Muscle of back (tissue), 11 donors: Measurements from ENCODE around the gene ZMYND11. TPM values are rescaled to one million over a fixed set of nuclear protein-coding genes. Genes with fewer than 3 reads are reported as not detected.
"Not testable (repeated sequence)": the region's sequence is repeated elsewhere in the genome, so short reads cannot be mapped to it uniquely, and the experiment has no call there.

Experiments used
- DNase-seq, 3 donors: peaks; one replicate each; pipeline versions ENCODE4 v3.0.0 to v3.0.0-alpha.2; 2013
- polyA plus RNA-seq, 10 donors: library from polyadenylated mRNA; unstranded; fragments of 120-200 nt; gene quantifications; one replicate each; pipeline ENCODE4 v1.2.1, GENCODE V29; 2013; ENCODE audit not compliant: insufficient read length in 10 of 10

The ZMYND11 gene
- polyA plus RNA-seq, 10 donors: 51.5 to 76.9 (median 64.1) TPM

DNA sequence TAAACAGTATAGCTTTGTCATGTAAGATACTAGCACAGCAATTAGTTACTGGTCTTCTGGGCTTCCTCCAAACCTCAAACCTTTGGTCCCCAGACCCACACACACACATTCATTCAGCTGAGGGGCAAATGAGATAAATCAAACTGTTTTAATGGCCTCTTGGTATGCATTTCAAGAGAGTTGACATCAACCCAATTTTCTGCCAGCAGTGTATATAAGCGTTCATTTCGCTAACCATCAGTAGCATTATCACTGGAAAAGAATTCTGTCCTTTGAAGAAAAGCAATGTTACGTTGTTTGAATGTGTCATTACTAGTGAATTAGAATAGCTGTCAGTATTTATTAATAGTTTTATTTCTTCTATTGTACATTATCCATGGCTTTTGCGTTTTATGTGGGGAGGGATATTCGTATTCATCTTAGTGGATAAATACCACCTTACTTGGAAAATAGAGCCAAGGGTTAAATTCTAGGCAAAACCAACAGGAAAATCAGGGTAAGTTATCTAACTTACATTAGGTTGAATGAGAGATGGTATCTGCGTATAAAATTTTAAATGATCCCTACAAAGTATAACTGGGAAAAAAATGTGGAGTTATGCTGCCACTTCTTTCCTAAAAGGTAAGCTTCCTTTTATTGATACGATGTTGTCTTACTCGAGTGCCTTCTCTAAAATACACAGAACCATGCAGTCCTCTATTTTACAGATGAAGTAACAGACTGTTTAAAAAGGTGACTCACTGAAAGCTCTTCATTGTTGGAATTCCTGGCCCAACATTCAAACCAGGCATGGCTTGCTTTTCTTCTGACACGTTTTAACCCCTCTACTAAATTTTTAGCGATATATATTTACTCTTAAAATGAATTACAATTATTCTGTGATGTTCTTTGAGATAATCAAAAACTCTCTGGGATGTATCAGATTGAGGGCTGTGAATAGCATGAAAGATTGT lies 2.0 kb upstream of the ZMYND11 start:
- peak in 1 of 3 donors; percentile 40 for DNase-seq

DNA sequence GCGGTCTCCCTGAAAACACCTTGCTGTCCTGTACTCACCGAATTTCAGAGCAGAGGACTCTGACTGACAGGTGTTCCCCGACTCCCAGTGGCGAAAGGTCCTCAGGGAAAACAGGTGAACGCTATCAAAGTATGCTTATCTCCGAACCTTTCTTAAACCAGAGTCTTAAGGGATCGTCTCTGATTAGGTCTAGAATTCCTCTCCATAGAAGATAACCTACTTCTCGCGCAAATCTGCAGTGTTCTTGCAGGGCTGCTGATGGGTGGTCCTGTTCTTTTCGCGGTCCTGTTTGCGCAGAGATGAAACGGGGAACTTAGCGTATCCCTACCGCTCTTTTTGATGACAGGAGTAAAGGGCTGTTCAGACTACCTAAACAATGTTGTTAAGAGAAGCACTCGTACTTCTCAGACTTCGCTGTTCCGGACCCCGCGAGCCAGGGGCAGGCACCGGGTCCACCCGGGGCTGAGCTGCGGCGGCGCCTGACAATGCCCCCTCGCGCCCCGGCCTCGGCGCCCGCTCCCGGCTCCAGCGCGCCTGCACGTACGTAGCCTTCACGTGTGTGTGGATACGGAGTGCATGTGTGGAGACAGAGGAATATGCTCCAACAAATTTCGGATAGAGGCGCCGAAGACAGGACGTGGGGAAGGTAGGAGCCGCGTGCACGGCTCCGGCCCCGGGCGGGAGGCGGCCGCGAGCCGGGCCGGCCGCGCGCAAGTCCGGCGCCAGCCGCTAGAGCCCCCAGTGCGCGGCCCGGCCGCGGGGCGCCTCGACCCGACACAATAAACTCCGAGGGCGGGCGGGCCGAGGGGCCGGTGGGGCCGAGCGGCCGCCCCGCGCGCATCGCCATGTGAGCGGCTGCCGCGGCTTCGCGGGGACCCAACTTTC lies 766 bp upstream of the ZMYND11 start:
- DNase-seq: peak; percentile 33 to 85 (median 53)

DNA sequence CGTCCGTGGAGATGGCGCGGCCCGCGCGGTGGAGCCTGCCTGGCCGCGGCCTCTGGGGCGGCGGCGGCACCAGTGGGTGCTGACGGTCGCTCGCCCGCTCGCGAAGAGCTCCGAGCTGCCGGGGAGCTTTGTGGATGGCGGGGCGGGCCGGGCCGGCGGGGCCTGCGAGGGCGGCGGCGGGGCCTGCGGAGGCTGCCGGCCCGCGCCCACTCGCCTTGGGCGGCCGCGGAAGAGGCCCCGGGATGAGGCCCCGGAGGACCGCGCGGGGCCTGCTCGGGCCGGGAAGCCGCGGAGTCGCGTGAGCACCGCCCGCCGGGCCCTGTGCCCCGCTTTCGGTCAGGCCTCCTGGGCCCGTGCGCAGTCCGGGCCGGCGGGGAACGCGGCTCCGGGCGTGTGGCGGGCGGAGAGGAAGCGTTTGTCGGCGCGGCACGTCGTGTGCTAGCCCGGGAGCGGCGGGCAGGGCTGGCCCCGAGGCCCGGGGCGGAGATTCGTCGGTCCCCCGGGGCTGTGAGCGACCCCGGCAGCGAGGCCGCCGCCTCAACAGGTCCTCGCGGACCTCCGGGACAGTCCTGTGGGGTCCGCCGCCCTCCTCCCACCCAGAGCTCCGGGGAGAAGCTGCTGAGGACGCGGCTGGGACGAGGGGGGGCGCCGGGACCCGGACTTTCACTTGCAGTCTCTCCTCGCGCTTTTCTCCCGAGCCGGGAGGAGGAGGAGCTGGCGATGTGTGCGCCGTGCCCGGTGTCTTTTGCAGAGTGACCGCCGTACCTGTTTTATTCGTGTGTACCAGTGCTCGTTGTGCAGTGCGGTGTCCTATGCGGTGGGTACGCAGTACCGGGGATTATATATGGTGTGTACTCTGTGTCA lies 578 bp downstream of the ZMYND11 start:
- DNase-seq: peak; percentile 36 to 89 (median 63)

DNA sequence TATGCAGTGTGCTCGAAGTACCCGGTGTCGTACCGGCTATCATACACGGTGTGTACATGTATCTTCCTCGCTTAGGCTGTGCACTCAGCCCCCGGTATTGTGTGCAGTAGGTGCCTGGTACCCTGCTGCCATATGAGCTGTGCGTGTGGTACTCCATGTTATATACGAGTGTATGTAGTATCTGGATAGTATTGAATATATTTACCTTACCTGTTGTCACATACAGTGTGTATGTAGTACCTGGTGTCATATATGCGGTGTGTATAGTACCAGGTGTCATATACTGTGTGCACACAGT lies 1.2 kb downstream of the ZMYND11 start:
- no peak for DNase-seq

DNA sequence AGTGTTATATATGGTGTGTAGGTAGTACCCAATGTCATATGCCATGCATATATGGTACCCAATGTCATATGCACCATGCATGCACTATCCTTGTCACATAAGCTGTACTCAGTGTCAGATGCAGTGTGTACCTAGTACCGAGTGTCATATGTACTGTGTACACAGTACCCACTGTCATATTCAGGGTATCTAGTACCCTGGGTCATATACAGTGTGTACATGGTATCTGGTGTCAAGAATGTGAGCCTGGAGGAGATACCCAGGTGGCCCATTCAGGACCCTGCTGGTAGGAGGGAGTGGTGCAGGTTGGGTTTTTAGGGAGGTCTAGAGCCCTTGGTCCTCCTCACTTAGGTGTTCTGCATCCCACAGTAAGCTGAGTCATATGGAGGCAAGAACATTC lies 1.8 kb downstream of the ZMYND11 start:
- DNase-seq: peak in 1 of 3 donors; percentile 26

DNA sequence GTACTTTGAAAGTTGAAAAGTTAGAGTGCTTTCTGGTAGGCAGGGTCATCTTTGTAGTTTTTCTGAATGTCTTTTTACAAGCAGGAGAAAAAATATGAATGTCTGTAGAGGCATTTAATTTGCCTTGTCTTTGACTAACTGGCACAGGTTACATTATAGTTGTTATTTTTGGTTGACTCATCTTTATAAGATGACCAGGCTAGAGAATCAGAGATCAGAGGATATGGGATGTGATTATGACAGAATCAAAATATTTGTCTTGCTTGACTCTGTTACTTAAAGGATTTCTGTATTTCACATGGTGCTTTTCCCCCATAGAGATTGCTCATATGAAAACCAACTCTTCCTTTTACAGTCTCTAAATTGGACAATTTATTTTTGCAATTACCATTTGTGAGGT lies 2.4 kb downstream of the ZMYND11 start:
- DNase-seq: no peak

DNA sequence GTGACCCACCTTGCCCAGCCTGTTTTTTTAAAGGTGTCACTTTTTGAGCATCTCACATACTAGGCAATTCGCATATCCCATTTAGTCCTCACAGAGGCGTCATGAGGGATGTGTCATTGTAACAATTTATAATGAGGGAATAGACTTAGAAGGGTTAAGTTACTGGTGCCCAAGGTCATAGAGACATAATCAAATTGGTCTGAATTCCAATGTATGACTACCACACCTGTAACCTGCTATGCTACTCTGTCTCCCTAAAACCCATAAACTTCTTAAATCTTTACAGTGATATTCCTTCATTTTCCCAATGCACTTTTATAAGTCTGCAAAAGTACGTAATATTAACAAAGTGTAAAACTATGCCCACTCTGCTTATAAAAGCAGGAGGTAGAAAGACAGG lies 7.1 kb downstream of the ZMYND11 start:
- no peak for DNase-seq

DNA sequence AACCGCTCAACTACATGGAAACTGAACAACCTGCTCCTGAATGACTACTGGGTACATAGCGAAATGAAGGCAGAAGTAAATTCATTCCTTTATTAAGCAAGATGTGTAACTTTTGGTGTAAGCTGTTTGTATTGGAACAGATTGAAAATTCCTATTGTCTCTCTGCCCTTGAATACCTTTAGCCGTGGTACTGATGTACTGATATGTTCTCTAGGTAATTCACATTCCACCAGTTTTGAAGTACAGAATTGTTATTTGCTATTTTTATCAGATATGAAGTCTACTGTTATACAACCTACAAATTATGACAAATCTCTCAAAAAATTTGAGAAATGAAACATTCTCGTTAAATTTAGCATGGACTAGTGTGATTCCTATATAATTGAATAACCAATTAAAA lies 17.7 kb downstream of the ZMYND11 start:
- no peak for DNase-seq

DNA sequence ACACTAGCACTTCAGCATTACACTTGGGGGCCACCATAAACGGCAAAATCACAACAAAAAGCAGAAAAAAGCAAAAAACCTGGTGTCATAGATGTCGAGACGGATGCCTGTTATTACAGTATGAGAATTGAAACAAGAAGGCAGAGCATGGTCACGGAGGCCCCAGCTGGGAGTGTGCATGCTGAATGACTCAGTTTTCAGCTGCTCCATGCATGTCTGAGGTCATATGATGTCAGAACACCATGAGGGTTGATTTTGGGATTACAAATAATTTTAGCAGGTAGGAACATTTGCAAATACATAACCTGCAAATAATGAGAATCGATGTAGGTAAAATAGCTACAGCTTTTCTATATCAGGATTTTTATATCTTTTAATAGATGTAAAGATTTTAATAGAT lies 19.1 kb downstream of the ZMYND11 start:
- DNase-seq: no peak

DNA sequence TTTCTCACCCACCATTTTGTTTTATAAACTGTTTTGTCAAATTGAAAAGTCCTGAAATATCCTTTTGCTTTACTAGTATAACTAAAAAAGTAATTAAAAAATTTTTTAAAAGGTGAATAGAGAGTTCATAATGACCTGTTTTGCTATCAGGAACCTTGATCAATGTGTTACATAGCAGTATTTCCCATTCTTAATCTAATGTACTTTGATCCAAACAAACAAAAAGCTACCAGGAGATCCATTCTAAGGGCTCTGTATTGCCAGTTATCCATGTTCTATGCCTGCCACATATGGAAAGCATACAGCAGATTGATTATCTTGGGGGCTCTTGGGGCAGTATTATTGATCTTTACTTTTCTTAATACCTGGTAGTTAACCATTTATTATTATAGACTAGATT lies 32.1 kb downstream of the ZMYND11 start:
- no peak for DNase-seq

DNA sequence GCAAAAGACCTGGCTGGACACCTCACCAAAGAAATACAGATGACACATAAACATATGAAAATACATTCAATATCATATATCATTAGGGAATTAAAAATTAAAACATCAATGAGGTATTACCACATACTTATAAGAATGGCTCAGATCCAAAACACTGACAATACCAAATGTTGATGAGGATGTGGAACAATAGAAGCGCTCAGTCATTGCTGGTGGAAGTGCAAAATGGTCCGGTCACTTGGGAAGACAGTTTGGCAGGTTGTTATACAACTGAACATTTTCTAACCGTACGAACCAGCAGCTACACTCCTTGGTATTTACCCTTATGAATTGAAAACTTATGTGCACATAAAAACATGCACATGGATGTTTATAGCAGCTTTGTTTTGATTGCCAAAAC lies 38.5 kb downstream of the ZMYND11 start:
- DNase-seq: no peak

DNA sequence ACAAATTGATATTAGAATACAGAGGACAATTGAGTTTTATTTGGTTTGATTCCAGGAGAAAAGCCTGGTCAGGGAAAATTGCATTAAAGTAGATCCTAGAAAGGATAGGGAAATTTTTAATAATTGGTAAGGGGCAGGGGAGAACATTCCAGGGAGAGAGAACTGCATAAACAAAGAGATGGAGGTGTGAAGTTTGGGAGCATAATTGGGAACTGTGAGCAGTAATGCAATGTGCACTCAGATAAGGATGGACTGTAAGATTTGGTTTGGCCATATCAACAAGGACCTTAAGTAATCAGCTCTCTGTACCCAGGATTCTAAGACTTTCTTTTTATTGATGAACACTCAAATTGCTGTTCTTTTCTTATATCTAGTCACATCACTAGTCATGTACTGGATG lies 41.4 kb downstream of the ZMYND11 start:
- no peak for DNase-seq

DNA sequence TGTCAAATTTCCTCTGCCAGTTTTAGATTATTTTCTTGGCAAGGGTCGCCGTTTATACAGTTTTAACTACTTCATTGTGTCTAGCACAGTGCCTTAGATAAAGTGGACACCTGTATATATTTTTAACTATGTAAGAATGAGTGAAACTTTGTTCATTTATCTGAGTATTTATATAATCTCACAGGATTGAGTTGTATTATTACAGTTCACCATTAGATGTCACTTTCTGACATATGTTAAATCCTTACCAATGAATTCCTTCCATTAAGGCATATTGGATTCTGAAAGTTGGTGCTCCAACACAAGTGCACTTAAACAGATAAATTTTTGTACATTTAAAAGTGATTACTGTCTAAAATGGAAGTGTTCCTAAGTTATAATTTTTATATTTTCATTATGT lies 43.0 kb downstream of the ZMYND11 start:
- peak; percentile 19 to 49 (median 26) for DNase-seq

DNA sequence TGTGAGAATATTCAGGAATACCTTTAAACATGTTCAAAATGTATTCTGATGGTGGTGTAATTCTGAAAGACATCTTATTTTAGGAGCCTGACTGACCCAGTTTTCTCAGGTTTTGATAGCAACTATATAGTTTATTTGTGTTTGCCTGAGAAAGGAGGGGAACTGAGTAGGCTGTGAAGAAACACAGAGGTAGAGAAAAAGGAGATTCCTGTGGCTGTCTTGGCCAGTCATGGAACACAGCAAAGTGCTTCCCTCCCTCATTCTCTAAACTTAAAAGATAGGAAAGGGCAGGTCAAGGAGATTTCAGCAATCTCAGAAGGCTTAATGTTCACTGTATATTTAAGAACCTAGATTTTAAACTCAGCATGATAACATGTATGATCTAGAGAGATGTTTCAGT lies 43.5 kb downstream of the ZMYND11 start:
- no peak for DNase-seq

DNA sequence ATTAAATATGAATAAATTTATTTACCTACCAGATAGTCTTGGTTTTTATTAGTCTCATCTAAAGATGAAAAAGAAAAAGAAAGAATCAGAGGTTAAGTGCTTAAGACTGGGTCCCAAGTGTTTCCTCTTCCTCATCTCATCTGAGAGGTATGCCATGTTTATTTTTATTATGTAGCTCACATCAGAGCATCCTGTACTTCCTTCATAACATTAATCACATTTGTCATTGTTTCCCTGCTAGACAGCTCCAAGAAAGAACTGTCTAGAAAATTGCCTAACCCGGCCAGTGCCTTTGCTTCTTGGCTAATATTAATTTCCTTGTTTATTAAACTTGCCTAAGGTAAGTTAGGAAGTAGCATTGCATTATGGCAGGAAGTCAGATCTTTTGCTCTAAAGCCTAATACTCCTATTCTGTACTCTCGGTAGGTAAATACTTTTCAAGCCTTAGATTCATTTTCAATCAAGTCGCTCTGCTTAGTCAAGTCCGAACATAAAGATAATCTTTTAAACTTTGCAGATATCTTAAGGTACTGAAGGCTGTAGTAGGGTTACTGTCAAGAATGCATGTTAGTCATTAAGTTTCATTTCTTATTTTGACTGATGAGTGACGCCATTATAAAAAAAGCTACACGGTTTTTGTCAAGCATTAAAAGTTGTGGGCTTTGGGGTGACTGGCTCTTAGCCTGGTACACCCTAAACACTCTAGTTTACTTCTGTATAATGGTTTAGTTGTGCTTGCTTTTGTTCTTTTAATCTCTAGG lies 47.4 kb downstream of the ZMYND11 start:
- DNase-seq: no peak

DNA sequence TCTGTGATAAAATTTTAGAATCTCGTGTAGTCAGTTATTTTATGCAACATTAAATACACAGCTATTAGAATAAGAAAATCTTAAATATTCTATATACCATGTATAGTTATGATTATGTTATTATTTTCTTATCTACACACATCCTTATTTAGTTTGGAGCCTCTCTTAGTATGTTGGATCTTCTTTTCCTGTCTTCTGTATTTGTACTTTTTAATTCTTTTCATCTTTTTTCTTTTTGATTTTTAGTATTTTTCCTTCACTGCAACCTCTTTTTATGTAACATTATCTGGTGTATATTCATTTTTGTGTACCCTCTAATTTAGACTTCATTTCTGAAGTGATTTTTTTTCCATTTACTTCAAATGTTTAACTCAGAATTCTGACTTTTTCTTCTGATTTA lies 48.9 kb downstream of the ZMYND11 start:
- DNase-seq: no peak

DNA sequence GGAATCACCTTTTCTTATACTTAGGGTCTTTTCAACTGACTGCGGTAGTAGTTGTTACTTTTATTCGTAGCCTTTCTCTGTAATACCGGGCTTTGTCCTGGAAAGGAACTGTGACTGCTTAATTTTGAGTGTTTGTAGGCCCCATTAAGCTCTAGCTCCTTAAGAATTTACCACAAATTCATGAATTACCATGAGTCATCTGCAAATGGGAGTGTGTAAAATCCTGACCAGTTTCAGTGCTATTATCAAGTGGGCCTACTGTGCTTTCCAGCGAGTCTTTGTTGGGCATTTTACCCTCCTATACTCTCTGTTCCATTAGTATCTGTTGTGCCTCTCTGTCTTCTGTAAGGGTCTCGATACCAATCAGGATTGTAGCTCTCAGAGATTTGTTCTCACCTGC lies 49.7 kb downstream of the ZMYND11 start:
- no peak for DNase-seq

DNA sequence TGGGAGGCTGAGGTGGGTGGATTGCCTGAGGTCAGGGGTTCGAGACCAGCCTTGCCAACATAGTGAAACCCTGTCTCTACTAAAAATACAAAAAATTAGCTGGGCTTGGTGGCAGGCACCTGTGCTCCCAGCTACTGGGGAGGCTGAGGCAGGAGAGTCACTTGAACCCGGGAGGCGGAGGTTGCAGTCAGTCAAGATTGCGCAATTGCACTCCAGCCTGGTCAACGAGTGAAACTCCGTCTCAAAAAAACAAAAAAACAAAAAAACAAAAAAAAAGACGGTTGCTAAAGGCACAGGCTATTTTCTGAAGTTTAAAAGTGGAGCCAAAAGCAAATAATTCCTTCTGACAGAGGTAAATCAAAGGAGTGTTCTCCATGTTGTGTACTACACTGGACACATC lies 50.3 kb downstream of the ZMYND11 start:
- DNase-seq: not testable (repeated sequence)

DNA sequence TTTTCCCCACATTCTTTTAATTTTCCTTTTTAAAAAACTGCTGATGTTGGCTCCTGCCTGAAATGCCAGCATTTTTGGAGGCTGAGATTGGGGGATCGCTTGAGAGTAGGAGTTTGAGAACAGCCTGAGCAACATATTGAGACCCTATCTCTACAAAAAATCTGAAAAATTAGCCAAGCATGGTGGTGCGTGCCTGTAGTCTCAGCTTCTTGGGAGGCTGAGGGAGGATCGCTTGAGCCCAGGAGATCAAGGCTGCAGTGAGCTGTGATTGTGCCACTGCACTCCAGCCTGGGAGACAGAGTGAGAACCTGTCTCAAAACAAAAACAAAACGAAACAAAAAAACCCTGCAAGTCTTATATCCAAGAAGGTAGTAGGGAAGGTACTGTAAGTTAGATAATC lies 51.7 kb downstream of the ZMYND11 start:
- DNase-seq: no peak

DNA sequence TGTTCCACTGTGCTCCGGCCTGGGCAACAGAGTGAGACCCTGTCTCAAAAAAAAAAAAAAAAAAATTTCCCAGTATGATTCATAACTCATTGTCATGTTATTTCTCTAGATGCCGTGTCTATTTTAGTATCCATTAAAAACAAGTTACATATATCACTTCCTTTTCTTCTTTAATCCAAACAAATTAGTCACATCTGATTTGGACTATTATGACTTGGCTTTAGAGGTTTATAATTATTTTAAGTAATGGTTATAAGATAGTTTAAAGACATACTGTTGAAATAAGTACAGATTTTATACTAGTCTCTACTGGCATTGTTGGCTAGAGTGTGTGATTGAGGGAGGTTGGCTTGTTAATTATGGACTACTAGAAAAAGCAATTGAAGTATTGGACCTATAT lies 53.3 kb downstream of the ZMYND11 start:
- DNase-seq: no peak

DNA sequence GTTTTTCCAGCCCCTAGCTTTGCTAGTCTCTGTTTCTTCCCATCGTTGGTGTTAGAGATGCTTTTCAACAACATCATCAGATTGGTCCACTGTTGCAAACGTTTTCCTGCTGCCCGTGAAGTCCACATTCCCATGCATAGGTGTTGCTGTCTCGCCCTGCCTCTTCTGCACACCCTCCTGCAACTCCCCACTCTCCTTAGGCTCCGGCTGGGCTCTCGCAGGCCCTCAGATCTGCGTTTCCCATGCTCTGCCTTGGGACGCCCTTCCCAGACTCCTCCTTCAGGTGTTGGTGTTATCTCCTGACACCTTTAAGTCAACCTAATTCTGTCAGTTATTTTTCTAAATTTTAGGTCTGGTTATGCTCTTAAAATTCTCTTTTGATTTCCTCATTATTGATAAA lies 55.0 kb downstream of the ZMYND11 start:
- no peak for DNase-seq
